IPS-18a (cell line): Measurements from ENCODE around the gene TTLL4.
"Not testable (repeated sequence)": the region's sequence is repeated elsewhere in the genome, so short reads cannot be mapped to it uniquely, and the experiment has no call there.

ENCODE experiments used
- H3K27ac ChIP-seq: one replicate; pipeline ENCODE4 v1.5.1; 2013; ENCODE audit warnings: low read length
- H3K27me3 ChIP-seq: one replicate; pipeline ENCODE4 v1.6.1; 2013; ENCODE audit warnings: mild to moderate bottlenecking, low read length; ENCODE audit not compliant: control insufficient read depth, insufficient read depth
- H3K36me3 ChIP-seq: one replicate; pipeline ENCODE4 v1.6.1; 2013; ENCODE audit warnings: low read depth, low read length; ENCODE audit not compliant: control insufficient read depth
- H3K4me1 ChIP-seq: one replicate; pipeline ENCODE4 v1.6.1; 2013; ENCODE audit warnings: low read depth, low read length; ENCODE audit not compliant: control insufficient read depth
- H3K4me3 ChIP-seq: one replicate; pipeline ENCODE4 v1.5.1; 2013; ENCODE audit warnings: low read length
- H3K9ac ChIP-seq: one replicate; pipeline ENCODE4 v1.6.1; 2013; ENCODE audit warnings: mild to moderate bottlenecking, low read length, moderate library complexity
- H3K9me3 ChIP-seq: one replicate; pipeline ENCODE4 v1.6.1; 2013; ENCODE audit warnings: low read depth, low read length; ENCODE audit not compliant: control insufficient read depth

TTLL4 gene

DNA sequence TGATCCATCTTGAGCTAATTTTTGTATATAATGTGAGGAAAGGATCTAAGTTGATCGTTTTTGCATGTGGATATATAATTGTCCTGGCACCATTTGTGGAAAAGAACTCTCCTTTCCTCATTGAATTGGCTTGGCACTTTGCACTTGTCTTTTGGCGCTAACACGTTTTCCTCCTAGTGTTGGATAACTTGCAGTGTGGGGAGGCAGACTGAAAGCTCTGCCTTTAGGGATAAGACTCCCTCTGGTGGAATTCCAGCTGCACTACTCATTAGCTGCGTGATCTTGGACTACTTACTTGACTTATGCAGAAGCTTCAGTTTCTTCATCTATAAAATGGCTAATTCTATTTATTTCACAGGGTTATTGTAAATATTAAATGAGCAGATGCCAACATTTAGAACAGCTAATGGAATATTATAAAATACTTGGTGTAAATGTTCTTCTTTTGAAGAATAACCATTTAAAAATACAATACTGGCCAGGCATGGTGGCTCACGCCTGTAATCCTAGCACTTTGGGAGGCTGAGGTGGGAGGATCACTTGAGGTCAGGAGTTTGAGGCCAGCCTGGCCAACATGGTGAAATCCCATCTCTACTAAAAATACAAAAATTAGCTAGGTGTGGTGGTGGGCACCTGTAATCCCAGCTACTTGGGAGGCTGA lies 23.1 kb upstream of the TTLL4 start:
- not testable (repeated sequence) for H3K9ac ChIP-seq, H3K27ac ChIP-seq
- H3K36me3 ChIP-seq: peaks cover 21% of the 10 kb centered on the region

DNA sequence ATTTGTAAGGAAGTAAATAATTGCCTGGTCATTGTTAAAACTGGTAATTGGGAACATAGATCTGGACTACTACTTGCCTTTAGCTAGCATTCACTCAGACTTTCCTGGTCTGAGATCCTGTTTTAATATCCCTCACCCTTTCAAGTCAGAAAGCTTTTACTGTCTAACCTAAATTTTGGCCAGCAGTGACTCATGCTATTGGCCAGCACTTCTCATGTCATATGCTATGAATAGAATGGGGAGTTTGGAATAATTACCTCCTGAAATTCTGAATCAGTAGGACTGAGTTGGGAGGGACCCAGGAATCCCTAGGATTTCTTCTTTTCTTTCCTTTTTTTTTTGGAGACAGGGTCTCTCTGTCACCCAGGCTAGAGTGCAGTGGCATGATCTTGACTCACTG lies 19.4 kb upstream of the TTLL4 start:
- Histone ChIP-seq H3K4me1 (no peaks in the 10 kb centered on the region), H3K36me3 (peaks cover 40% of the 10 kb centered on the region), H3K4me3 (no peak overlapping the region), H3K9ac (no peak overlapping the region), H3K27ac (no peak overlapping the region), H3K9me3 (no peaks in the 10 kb centered on the region), H3K27me3 (no peaks in the 10 kb centered on the region)

More for the DNA sequence above, 23.1 kb upstream of the TTLL4 start:
- H3K4me1 ChIP-seq, H3K9me3 ChIP-seq, H3K4me3 ChIP-seq, H3K27me3 ChIP-seq: not testable (repeated sequence)

DNA sequence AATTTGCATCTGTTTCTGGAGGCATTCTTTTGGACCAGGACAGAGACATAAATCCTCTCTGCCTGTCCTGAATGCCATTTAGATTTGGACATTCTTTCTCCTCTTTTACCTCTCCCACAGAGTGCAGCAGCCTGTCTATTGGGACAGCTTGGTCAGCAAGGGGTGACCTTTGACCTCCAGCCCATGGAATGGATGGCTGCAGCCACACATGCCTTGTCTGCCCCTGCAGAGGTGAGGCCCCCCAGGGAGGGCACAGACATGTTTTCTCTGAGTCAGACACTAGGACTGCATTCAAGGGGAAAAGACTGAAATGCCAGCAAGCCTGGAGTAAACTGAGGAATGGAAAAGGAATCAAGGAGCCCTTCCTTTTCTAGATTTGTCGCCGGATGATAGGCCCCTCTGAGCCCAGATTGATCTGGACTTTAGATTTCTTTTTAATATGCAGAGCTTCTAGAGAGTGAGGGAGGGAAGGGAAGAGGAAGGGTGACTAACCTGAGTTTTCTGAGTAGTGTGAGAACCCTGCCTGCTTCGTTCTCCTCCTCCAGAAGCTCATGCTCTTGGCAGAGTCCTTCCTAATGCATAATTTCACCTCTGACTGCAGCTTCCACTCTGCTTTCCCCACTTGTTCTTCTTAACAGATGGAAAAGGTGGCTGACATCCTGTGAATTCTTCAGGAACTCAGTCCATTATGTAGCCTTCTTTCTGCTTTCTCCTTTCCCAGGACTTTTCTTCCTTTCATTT lies 16.1 kb upstream of the TTLL4 start:
- Histone ChIP-seq H3K9me3 (no peaks in the 10 kb centered on the region), H3K27me3 (no peaks in the 10 kb centered on the region), H3K9ac (no peak overlapping the region), H3K4me1 (no peaks in the 10 kb centered on the region), H3K36me3 (peaks cover 49% of the 10 kb centered on the region), H3K4me3 (no peak overlapping the region), H3K27ac (no peak overlapping the region)

DNA sequence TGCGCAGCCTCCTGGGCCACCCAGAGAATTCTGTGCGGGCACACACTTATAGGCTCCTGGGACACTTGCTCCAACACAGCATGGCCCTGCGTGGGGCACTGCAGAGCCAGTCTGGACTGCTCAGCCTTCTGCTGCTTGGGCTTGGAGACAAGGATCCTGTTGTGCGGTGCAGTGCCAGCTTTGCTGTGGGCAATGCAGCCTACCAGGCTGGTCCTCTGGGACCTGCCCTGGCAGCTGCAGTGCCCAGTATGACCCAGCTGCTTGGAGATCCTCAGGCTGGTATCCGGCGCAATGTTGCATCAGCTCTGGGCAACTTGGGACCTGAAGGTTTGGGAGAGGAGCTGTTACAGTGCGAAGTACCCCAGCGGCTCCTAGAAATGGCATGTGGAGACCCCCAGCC lies 11.8 kb upstream of the TTLL4 start:
- H3K36me3 ChIP-seq: peaks cover 22% of the 10 kb centered on the region
- no peaks in the 10 kb centered on the region for H3K4me1 ChIP-seq
- no peak overlapping the region for H3K9ac ChIP-seq
- no peak overlapping the region for H3K4me3 ChIP-seq
- H3K9me3 ChIP-seq: no peaks in the 10 kb centered on the region
- H3K27me3 ChIP-seq: no peaks in the 10 kb centered on the region
- no peak overlapping the region for H3K27ac ChIP-seq

DNA sequence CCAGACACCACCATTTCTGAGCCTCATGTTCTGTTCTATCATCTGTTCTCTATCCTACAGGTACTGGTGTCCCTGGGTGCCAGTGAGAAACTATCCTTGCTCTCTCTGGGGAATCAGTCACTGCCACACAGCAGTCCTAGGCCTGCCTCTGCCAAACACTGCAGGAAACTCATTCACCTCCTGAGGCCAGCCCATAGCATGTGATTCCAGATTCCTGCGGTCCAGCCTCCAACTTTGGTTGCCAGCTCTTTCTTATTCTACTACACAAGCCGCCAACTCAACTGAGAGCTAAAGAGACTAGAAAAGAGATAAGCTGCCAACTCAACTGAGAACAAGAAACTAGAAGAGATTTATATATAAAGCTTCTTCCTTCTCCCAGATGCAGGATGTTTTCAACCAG lies 8.8 kb upstream of the TTLL4 start:
- peaks cover 16% of the 10 kb centered on the region for H3K36me3 ChIP-seq
- no peak overlapping the region for H3K9ac ChIP-seq

DNA sequence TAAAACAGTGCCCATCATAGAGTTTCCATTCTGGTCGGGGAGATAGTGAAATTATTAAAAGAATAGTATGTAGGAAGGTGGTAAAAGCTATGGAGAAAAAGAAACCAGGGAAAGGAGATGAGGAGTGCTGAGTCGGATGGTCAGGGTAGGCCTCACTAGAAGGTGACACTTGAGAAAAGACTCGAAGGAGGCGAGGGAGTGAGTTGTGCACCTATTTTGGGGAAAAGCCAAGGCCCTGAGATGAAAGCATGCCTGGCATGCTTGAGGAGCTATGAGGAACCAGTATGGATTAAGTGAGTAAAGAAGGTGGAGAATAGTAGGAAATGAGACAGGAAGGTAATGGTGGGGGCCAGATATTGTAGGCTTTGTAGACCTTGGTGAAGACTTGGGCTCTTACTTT lies 7.3 kb upstream of the TTLL4 start:
- Histone ChIP-seq H3K27ac (no peak overlapping the region), H3K4me1 (no peaks in the 10 kb centered on the region), H3K9ac (no peak overlapping the region), H3K9me3 (no peaks in the 10 kb centered on the region), H3K27me3 (no peaks in the 10 kb centered on the region), H3K36me3 (peaks cover 16% of the 10 kb centered on the region), H3K4me3 (no peak overlapping the region)

More for the DNA sequence above, 8.8 kb upstream of the TTLL4 start:
- Histone ChIP-seq H3K27me3 (no peaks in the 10 kb centered on the region), H3K4me1 (no peaks in the 10 kb centered on the region), H3K27ac (no peak overlapping the region), H3K4me3 (no peak overlapping the region), H3K9me3 (no peaks in the 10 kb centered on the region)

DNA sequence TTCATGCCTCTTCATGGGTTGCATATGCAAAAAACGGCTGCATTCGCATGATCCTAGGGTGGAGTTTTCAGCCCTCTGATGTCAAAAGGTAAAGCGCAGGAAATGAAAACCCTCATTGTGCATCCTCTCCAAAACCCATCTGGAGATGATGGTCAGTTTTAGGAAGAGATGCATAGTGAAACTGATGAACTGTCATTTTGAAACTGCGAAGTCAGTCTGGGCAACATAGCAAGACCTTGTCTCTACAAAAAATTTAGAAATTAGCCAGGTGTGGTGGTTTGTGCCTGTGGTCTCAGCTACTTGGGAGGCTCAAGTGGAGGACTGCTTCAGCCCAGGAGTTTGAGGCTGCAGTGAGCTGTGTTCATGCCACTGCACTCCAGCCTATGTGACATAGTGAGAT lies 2.5 kb upstream of the TTLL4 start:
- H3K4me3 ChIP-seq: no peak overlapping the region
- H3K9ac ChIP-seq: no peak overlapping the region
- no peaks in the 10 kb centered on the region for H3K36me3 ChIP-seq
- H3K27me3 ChIP-seq: no peaks in the 10 kb centered on the region
- no peak overlapping the region for H3K27ac ChIP-seq
- H3K4me1 ChIP-seq: peaks cover 8% of the 10 kb centered on the region
- no peaks in the 10 kb centered on the region for H3K9me3 ChIP-seq

DNA sequence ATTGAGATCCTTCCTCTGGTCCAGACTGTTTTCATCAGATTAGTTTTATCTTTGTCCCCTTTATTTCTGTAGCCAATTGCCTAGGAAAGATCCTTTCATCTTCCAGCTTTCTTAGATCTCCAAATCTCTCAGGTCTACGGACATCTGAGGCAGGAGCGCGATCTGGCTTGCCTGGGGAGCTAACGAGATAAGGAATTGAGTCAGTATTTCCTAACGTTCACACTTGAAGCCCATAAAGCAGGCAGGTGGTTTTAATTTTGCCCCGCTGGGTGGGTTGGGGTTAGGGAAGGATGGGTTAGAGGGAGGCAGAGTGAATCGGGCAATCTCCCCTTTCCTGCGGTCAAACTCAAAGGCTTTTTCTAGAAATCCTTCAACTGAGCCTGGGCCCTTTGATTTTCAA lies 727 bp upstream of the TTLL4 start:
- no peaks in the 10 kb centered on the region for H3K36me3 ChIP-seq
- no peak overlapping the region for H3K27ac ChIP-seq
- H3K4me3 ChIP-seq: no peak overlapping the region
- H3K27me3 ChIP-seq: no peaks in the 10 kb centered on the region
- peaks cover 8% of the 10 kb centered on the region for H3K4me1 ChIP-seq
- no peak overlapping the region for H3K9ac ChIP-seq
- no peaks in the 10 kb centered on the region for H3K9me3 ChIP-seq

DNA sequence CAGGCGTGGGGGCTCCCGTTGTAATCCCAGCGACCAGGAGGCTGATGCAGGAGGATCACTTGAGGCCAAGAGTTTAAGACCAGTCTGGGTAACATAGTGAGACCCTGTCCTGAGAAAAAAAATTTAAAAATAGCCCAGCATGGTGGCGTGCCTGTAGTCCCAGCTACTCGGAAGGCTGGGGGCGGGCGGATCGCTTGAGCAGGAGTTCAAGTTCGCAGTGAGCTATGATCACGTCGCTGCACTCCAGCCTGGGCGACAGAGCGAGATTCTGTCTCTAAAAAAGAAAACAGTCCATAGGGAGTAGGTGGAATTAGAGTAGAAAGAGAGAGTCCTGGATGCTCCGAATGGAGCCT lies 325 bp upstream of the TTLL4 start:
- Histone ChIP-seq H3K36me3 (no peaks in the 10 kb centered on the region), H3K4me3 (peak overlapping the region; percentile 34), H3K27me3 (no peaks in the 10 kb centered on the region), H3K9me3 (no peaks in the 10 kb centered on the region), H3K9ac (peak overlapping the region; percentile 74), H3K4me1 (peaks cover 8% of the 10 kb centered on the region), H3K27ac (no peak overlapping the region)

DNA sequence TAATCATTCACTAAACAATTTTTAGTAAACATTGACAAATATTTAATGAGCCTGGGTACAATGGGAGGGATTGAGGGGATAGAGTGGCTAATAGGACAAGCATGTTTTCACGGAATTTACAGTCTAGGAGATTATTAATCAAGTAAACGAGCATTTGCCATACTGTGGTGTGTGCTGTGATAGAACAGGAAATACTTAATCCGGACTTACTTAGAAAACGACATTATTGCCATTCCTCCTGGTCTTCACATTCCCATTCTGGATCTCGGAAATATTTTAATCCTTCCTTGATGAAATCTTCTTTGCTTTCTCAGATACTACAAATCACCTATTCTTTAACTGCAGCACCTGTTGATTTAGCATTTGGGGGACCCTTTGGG lies 905 bp downstream of the TTLL4 start:
- Histone ChIP-seq H3K4me3 (peak overlapping the region; percentile 81), H3K27me3 (no peaks in the 10 kb centered on the region), H3K4me1 (peaks cover 8% of the 10 kb centered on the region), H3K36me3 (peaks cover 6% of the 10 kb centered on the region), H3K9ac (peak overlapping the region; percentile 74), H3K9me3 (no peaks in the 10 kb centered on the region), H3K27ac (no peak overlapping the region)

DNA sequence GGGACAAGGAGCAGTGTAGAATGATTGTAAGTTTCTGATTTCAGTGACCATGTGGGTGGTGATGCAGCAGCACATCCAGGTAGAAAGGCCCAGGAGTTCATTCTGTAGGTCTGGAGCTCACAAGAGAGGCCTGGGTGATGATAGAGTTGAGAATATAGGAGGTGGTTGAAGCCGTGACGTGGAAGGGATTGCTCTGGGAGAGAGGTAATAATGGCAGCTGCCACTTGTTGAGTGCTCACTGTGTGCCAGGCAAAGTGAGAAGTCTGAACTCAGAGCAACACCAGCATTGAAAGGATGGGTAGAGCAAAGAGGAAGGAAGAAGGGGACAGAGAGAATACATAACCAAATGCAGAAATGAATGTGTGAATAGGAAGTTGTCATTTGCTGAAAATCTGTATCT lies 3.3 kb downstream of the TTLL4 start:
- Histone ChIP-seq H3K9ac (no peak overlapping the region), H3K27me3 (no peaks in the 10 kb centered on the region), H3K27ac (no peak overlapping the region), H3K9me3 (no peaks in the 10 kb centered on the region), H3K4me3 (no peak overlapping the region), H3K4me1 (peaks cover 8% of the 10 kb centered on the region), H3K36me3 (peaks cover 6% of the 10 kb centered on the region)

DNA sequence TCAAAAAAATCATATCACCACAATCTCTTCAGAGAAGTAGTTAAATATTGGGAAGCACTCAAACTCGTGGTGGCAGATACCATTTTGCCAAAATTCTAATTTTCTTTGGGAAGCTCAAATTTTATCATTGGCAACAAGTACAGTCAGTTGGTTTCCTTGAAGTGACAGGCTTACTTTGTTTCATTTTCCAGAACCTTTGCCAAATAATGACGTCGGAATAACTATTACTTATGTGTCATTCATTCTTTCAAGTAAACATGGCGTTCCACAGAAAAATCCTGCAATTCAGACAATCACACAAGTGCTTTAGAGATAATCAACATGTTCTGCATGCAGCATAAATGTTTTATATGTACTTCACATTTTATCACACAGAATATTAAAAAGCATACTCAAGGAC lies 5.4 kb downstream of the TTLL4 start:
- H3K9me3 ChIP-seq: no peaks in the 10 kb centered on the region

More for the DNA sequence above, 5.4 kb downstream of the TTLL4 start:
- H3K36me3 ChIP-seq: peaks cover 6% of the 10 kb centered on the region
- peaks cover 17% of the 10 kb centered on the region for H3K4me1 ChIP-seq
- H3K9ac ChIP-seq: no peak overlapping the region
- no peaks in the 10 kb centered on the region for H3K27me3 ChIP-seq
- no peak overlapping the region for H3K27ac ChIP-seq
- no peak overlapping the region for H3K4me3 ChIP-seq
